ENCODE data around the gene LRPPRC.
"Not testable (repeated sequence)": the region's sequence is repeated elsewhere in the genome, so short reads cannot be mapped to it uniquely, and the experiment has no call there.

Gene LRPPRC

GRCh38 chr2:43924463-43924862 lies 71.3 kb downstream of the LRPPRC start:
- TF ChIP-seq CTCF (IDR thresholded peaks at IDR 0.05; ENCODE audit: low read depth, low read length) = no peak
- H3K4me3 ChIP-seq (ENCODE audit: low read depth, low read length) = no peak overlapping the region

- H3K4me3 ChIP-seq (ENCODE audit: low read depth, low read length) = not testable (repeated sequence)
Measured at GRCh38 chr2:43911136-43911790, 84.5 kb downstream of the LRPPRC start.

GRCh38 chr2:43906448-43907109 lies 89.2 kb downstream of the LRPPRC start:
- TF ChIP-seq CTCF (IDR thresholded peaks at IDR 0.05; ENCODE audit: low read depth, low read length) = no peak
- H3K4me3 ChIP-seq (ENCODE audit: low read depth, low read length) = no peak overlapping the region

- H3K4me3 ChIP-seq (ENCODE audit: low read depth, low read length) = no peak overlapping the region
Measured at GRCh38 chr2:43905871-43906270, 89.9 kb downstream of the LRPPRC start.

GRCh38 chr2:43905371-43905803 lies 90.4 kb downstream of the LRPPRC start:
- no peak overlapping the region for H3K4me3 ChIP-seq (ENCODE audit: low read depth, low read length)
- no peak for TF ChIP-seq CTCF (IDR thresholded peaks at IDR 0.05; ENCODE audit: low read depth, low read length)

More at GRCh38 chr2:43905871-43906270, 89.9 kb downstream of the LRPPRC start:
- TF ChIP-seq CTCF (IDR thresholded peaks at IDR 0.05; ENCODE audit: low read depth, low read length) = no peak

GRCh38 chr2:43899589-43899988 lies 96.2 kb downstream of the LRPPRC start:
- TF ChIP-seq CTCF (IDR thresholded peaks at IDR 0.05; ENCODE audit: low read depth, low read length) = no peak
- no peak overlapping the region for H3K4me3 ChIP-seq (ENCODE audit: low read depth, low read length)

- H3K4me3 ChIP-seq (ENCODE audit: low read depth, low read length) = no peak overlapping the region
- TF ChIP-seq CTCF (IDR thresholded peaks at IDR 0.05; ENCODE audit: low read depth, low read length) = no peak
Measured at GRCh38 chr2:43898838-43899346, 96.9 kb downstream of the LRPPRC start.

Data from WI38 (cell line).